HepG2 (cell line): Measurements from ENCODE around the gene SH3BP5. TPM values are rescaled to one million over a fixed set of nuclear protein-coding genes. Genes with fewer than 3 reads are reported as not detected.

Experiments
- TSC22D2 ChIP-seq: sonication (generic); formaldehyde crosslinking; IDR thresholded peaks from 2 replicates; pipeline ENCODE4 v1.5.1; 2020; ENCODE audit warnings: missing genetic modification reagents, mild to moderate bottlenecking, borderline replicate concordance
- U2AF2 ChIP-seq: fragments of 200-400 bp; formaldehyde crosslinking; IDR thresholded peaks from 2 replicates; pipeline ENCODE4 v1.6.1; 2017; ENCODE audit warnings: low read depth, mild to moderate bottlenecking, low read length
- YEATS2 ChIP-seq: sonication (generic); formaldehyde crosslinking; IDR thresholded peaks from 2 replicates; pipeline ENCODE4 v1.4.0; 2020; ENCODE audit warnings: missing genetic modification reagents, borderline replicate concordance
- ZNF614 ChIP-seq: IDR thresholded peaks from 2 replicates; pipeline ENCODE4 v1.6.1; 2018; ENCODE audit warnings: missing biosample characterization, missing genetic modification reagents, inconsistent platforms, borderline replicate concordance
- polyA plus RNA-seq, 8 experiments: library from polyadenylated mRNA; depleted of rRNA in 3 of 8; stranded (reverse) in 7 of 8; unstranded in 1 of 8; fragments of >200 nt; fragmentation: Illumina TruSeq in 4 of 8; extraction: Trizol in 4 of 8; gene quantifications; 2 replicates each; pipeline versions ENCODE4 v1.2.1 to v1.2.3, GENCODE V29; 2011 to 2016; ENCODE audit warnings: low read depth in 4 of 8, missing spikeins in 1 of 8, mixed read lengths in 1 of 8; ENCODE audit not compliant: insufficient read depth in 1 of 8
- total RNA-seq, 5 experiments: library from RNA; depleted of rRNA; stranded (reverse); fragments of >200 nt; fragmentation: Illumina TruSeq; extraction: Trizol; gene quantifications; 2 replicates each; pipeline ENCODE4 v1.2.3, GENCODE V29; 2016; ENCODE audit warnings: low read depth in 1 of 5
- TF ChIP-seq, protein P1 (sequence below): sonication (generic); formaldehyde crosslinking; IDR thresholded peaks from 2 replicates; pipeline ENCODE4 v1.5.0; 2020; ENCODE audit warnings: missing genetic modification reagents, mild to moderate bottlenecking, borderline replicate concordance
- TF ChIP-seq, protein P2 (sequence below): sonication (generic); formaldehyde crosslinking; IDR thresholded peaks from 2 replicates; pipeline ENCODE4 v1.5.0; 2020; ENCODE audit warnings: mild to moderate bottlenecking, missing genetic modification reagents, moderate library complexity
- TF ChIP-seq, protein P3 (sequence below): sonication (generic); formaldehyde crosslinking; IDR thresholded peaks from 2 replicates; pipeline ENCODE4 v1.8.0; 2022; ENCODE audit warnings: missing genetic modification reagents, low read depth, mild to moderate bottlenecking, borderline replicate concordance

SH3BP5 gene
- total and polyA plus RNA-seq, 2 of the 13 experiments (the other 11 are each of a cell fraction or from before 2014, with no cell fraction given): 0.09 to 0.16 TPM

GRCh38 chr3:15377961-15378791 is 45.8 kb upstream of the SH3BP5 start (continued):
- peak; percentile 70; the same call in 1 of the 2 replicates for TF ChIP-seq TSC22D2 (CRISPR knock-in tag)
- TF ChIP-seq, protein P1, sequence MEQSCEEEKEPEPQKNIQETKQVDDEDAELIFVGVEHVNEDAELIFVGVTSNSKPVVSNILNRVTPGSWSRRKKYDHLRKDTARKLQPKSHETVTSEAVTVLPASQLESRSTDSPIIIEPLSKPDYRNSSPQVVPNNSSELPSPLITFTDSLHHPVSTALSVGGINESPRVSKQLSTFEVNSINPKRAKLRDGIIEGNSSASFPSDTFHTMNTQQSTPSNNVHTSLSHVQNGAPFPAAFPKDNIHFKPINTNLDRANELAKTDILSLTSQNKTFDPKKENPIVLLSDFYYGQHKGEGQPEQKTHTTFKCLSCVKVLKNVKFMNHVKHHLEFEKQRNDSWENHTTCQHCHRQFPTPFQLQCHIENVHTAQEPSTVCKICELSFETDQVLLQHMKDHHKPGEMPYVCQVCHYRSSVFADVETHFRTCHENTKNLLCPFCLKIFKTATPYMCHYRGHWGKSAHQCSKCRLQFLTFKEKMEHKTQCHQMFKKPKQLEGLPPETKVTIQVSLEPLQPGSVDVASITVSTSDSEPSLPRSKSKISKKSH: no peak
- TF ChIP-seq, protein P2, sequence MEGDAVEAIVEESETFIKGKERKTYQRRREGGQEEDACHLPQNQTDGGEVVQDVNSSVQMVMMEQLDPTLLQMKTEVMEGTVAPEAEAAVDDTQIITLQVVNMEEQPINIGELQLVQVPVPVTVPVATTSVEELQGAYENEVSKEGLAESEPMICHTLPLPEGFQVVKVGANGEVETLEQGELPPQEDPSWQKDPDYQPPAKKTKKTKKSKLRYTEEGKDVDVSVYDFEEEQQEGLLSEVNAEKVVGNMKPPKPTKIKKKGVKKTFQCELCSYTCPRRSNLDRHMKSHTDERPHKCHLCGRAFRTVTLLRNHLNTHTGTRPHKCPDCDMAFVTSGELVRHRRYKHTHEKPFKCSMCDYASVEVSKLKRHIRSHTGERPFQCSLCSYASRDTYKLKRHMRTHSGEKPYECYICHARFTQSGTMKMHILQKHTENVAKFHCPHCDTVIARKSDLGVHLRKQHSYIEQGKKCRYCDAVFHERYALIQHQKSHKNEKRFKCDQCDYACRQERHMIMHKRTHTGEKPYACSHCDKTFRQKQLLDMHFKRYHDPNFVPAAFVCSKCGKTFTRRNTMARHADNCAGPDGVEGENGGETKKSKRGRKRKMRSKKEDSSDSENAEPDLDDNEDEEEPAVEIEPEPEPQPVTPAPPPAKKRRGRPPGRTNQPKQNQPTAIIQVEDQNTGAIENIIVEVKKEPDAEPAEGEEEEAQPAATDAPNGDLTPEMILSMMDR (CRISPR knock-in tag): peak; percentile 94
- peak; percentile 85; the same call in 1 of the 2 replicates for TF ChIP-seq YEATS2 (CRISPR knock-in tag)
- TF ChIP-seq, protein P3, sequence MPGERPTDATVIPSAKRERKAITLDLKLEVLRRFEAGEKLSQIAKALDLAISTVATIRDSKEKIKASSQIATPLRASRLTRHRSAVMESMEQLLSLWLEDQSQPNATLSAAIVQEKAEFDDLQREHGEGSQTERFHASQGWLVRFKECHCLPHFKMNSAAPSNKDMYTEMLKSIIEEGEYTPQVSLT (CRISPR knock-in tag): no peak
- TF ChIP-seq U2AF2: 0 out of 2 replicates have a peak, but pooled peaks have one; percentile 81
- peak; percentile 63; the same call in 1 of the 2 replicates for TF ChIP-seq ZNF614 (CRISPR knock-in tag)
